ENCODE data around the gene KLHL5. TPM values are rescaled to one million over a fixed set of nuclear protein-coding genes. Genes with fewer than 3 reads are reported as not detected.

Gene KLHL5
- total RNA-seq, 4 donors from 2014 or later, result 54.6 to 77.5 (median 64.7) TPM

DNA sequence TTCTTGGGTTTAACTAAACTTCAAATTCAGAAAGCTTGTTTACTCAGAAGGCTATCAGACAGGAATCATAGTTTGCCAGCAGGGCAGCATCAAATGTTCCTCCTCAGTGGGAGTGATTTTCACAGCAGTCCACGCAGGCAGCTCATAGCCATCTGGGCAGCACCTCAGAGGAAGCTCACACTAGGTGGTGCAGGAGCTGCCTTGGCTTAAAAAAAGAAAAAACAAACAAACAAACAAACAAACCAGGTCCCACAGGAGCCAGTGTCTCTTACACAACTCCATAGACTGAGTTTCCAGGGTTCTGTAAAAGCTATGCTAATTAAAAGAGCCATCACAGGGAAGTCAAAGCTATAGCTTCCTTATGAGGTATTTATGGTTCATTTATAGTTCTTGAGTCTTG is 10.5 kb upstream of the KLHL5 start:
- TF ChIP-seq, protein P1, sequence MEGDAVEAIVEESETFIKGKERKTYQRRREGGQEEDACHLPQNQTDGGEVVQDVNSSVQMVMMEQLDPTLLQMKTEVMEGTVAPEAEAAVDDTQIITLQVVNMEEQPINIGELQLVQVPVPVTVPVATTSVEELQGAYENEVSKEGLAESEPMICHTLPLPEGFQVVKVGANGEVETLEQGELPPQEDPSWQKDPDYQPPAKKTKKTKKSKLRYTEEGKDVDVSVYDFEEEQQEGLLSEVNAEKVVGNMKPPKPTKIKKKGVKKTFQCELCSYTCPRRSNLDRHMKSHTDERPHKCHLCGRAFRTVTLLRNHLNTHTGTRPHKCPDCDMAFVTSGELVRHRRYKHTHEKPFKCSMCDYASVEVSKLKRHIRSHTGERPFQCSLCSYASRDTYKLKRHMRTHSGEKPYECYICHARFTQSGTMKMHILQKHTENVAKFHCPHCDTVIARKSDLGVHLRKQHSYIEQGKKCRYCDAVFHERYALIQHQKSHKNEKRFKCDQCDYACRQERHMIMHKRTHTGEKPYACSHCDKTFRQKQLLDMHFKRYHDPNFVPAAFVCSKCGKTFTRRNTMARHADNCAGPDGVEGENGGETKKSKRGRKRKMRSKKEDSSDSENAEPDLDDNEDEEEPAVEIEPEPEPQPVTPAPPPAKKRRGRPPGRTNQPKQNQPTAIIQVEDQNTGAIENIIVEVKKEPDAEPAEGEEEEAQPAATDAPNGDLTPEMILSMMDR (IDR thresholded peaks at IDR 0.05; ENCODE audit: low read depth), result no peak

DNA sequence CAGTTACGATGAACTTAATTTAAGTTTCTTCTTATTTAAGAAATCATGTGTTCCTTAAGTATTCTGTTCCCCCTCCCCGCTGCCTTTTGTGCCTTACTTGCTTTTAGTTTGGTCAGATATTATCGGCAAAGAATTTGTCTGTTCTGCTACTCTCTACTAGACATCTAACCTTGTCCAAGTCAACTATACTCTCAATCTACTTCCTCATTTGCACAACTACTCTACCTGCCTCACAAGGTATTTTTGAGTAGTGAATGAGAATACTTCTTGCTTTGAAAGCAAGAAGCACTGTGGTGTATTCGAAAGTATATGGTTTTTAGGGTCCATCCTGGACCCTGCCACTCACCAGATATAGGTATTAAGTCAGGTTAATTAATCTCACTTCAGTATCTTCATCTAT is 8.0 kb upstream of the KLHL5 start:
- TF ChIP-seq, protein P1 (IDR thresholded peaks at IDR 0.05; ENCODE audit: low read depth), result no peak

DNA sequence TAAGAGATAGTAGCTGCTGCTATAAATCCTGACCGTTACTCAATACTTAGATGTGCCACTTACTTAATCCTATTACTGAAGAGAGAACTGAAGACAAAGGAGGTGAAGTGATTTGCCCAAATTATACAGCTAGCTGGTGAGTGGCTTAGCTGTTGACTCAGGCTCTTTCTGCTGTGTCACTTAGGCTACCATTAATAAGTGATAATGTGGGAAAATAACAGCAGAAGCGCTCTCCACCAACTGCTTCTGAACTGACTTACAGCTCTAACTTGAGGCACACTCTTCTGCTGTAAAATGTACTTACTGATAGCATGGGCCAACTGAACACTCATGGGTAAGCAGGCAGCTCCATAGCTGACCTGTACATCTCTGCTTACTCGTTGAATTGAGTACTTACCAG is 7.5 kb upstream of the KLHL5 start:
- TF ChIP-seq, protein P1 (IDR thresholded peaks at IDR 0.05; ENCODE audit: low read depth), result no peak

DNA sequence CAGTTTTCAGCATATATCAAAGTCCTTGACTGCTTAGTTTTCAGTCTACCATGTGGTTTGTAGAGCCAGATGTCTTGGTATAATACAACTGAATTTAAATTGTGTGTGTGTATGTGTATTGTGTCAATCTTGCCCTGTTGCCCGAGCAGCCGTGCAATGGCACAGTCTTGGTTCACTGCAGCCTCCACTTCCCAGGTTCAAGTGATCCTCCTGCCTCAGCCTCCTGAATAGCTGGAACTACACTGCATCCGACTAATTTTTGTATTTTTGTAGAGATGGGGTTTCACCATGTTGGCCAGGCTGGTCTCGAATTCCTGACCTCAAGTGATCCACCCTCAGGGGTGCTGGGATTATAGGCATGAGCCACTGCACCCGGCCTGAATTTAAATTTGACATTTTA is 6.0 kb upstream of the KLHL5 start:
- TF ChIP-seq, protein P1 (IDR thresholded peaks at IDR 0.05; ENCODE audit: low read depth), result no peak

DNA sequence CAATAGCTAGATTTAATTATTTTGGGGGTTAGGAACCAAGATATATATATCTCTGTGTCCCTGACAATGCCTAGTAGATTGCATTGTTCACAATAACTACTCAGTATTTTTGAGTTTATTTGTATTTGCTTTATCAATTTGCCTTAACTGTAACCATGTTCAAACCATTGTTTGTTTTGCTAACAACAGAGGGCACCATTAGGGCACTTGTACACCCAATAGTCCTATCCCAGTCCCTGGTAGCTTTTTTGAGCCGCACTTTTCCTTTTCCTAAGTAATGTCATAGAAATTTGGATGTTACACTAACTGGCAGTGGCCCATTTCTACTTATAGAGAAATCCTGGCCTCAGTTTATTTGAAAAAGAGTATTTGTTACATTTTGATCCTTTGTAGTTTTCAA is 575 bp upstream of the KLHL5 start:
- TF ChIP-seq, protein P1 (IDR thresholded peaks at IDR 0.05; ENCODE audit: low read depth), result no peak

DNA sequence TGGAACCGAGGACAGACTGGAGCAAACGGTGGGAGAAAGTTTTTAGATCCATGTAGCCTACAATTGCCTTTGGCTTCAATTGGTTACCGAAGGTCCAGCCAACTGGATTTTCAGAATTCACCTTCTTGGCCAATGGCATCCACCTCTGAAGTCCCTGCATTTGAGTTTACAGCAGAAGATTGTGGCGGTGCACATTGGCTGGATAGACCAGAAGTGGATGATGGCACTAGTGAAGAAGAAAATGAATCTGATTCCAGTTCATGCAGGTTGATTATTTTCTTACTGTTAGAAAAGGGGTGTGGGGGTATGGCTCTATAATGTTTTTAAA is 702 bp downstream of the KLHL5 start:
- TF ChIP-seq, protein P1 (IDR thresholded peaks at IDR 0.05; ENCODE audit: low read depth), result no peak

DNA sequence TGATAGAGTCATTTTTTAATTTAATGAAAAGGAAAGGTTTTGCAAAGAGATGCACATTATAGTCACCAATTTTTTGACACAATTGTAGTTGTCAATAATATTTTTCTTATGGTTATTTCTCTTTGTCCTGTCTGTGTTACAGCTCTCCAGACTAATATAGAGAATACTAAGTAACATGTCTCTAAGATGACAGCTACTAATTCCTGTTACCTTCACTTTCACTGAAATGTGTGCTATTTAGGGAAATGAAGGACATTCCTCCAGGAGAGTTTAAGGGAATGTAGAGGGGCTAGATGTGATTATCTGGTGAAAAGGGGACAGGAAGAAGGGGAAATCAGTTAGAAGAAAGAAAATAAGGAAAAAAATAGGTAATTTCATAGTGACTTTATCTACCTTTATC is 1.4 kb downstream of the KLHL5 start:
- TF ChIP-seq, protein P1 (IDR thresholded peaks at IDR 0.05; ENCODE audit: low read depth), result no peak

DNA sequence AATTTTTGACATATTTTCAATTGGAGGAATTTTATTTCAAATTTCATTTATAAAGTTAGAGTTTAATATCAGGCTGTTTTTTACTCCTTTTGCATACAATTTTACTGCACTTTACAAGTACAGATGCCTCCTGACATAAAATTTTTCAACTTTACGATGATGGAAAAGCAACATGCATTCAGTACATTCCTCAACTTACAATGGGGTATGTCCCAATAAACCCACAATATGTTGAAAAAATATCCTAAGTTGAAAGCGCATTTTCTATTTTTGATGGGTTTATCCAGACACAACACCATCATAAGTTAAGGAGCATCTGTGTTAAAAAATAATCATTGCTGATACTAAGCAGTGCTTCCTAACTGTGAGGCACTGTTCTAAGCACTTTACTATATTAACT is 4.3 kb downstream of the KLHL5 start:
- TF ChIP-seq, protein P1 (IDR thresholded peaks at IDR 0.05; ENCODE audit: low read depth), result no peak

All from subcutaneous adipose tissue (tissue), 4 donors.